ENCODE results near the gene ELL3. TPM values are rescaled to one million over a fixed set of nuclear protein-coding genes. Genes with fewer than 3 reads are reported as not detected.
"Not testable (repeated sequence)": the region's sequence is repeated elsewhere in the genome, so short reads cannot be mapped to it uniquely, and the experiment has no call there.

The ELL3 gene
- total and polyA plus RNA-seq, 12 donors, result 1.2 to 66.8 (median 4.4) TPM

GRCh38 chr15:43762824-43763223, 13.9 kb downstream of the ELL3 start:
- Histone ChIP-seq H3K36me3 (replicated peaks in 1 of 2) (peaks cover 0 to 99% of the 10 kb centered on the region in 2 donors), H3K4me3 (no peak overlapping the region), H3K4me1 (replicated peaks in 1 of 2) (peaks cover 6 to 16% of the 10 kb centered on the region in 2 donors), H3K27me3 (no peaks in the 10 kb centered on the region), H3K9me3 (replicated peaks in 1 of 3) (no peaks in the 10 kb centered on the region), H3K27ac (peak overlapping the region in 1 of 5 donors; percentile 33)
- intact Hi-C loops (cut with DNase I), result no loop called here
- WGBS, 4 donors, result 83 to 90% (median 85%) methylated on average over 6 of the region's 6 CpGs
- no peak for DNase-seq
- TF ChIP-seq CTCF (IDR thresholded peaks at IDR 0.05) (no peak), POLR2A (IDR thresholded peaks at IDR 0.05) (no peak)

GRCh38 chr15:43751885-43752284, 24.9 kb downstream of the ELL3 start:
- no peak overlapping the region for H3K4me3 ChIP-seq
- TF ChIP-seq CTCF (IDR thresholded peaks at IDR 0.05) (no peak), POLR2A (IDR thresholded peaks at IDR 0.05) (no peak)
- H3K27ac ChIP-seq, result no peak overlapping the region
- H3K36me3 ChIP-seq (replicated peaks in 1 of 2), result peaks cover 0 to 30% of the 10 kb centered on the region in 2 donors
- no peak for DNase-seq
- WGBS, 4 donors, result 67 to 80% (median 78%) methylated on average over 6 of the region's 6 CpGs
- intact Hi-C loops (cut with DNase I), result no loop called here
- H3K9me3 ChIP-seq (replicated peaks in 1 of 3), result no peaks in the 10 kb centered on the region
- H3K27me3 ChIP-seq, result no peaks in the 10 kb centered on the region
- H3K4me1 ChIP-seq (replicated peaks in 1 of 2), result peaks cover 12 to 49% of the 10 kb centered on the region in 2 donors

- H3K27ac ChIP-seq, result peak overlapping the region in 4 of 5 donors; percentile 8 to 47 (median 36)
- peak overlapping the region in 1 of 4 donors; percentile 42 for H3K4me3 ChIP-seq
Measured at GRCh38 chr15:43749690-43750345, 26.9 kb downstream of the ELL3 start.

GRCh38 chr15:43748376-43748775, 28.4 kb downstream of the ELL3 start:
- TF ChIP-seq CTCF (IDR thresholded peaks at IDR 0.05), result no peak
- TF ChIP-seq POLR2A (IDR thresholded peaks at IDR 0.05), result no peak
- Histone ChIP-seq H3K9me3 (replicated peaks in 1 of 3) (no peaks in the 10 kb centered on the region), H3K36me3 (replicated peaks in 1 of 2) (no peaks in the 10 kb centered on the region), H3K4me3 (no peak overlapping the region), H3K4me1 (replicated peaks in 1 of 2) (peaks cover 16 to 49% of the 10 kb centered on the region in 2 donors), H3K27me3 (no peaks in the 10 kb centered on the region), H3K27ac (no peak overlapping the region)
- WGBS, 4 donors, result 62 to 77% (median 70%) methylated on average over 3 of the region's 3 CpGs
- DNase-seq, result no peak
- intact Hi-C loops (cut with DNase I), result no loop called here

More at GRCh38 chr15:43749690-43750345, 26.9 kb downstream of the ELL3 start:
- peak in 3 of 7 donors; percentile 22 to 49 (median 38) for DNase-seq
- intact Hi-C loops (cut with DNase I), result no loop called here
- Histone ChIP-seq H3K36me3 (replicated peaks in 1 of 2) (peaks cover 0 to 11% of the 10 kb centered on the region in 2 donors), H3K27me3 (no peaks in the 10 kb centered on the region), H3K9me3 (replicated peaks in 1 of 3) (no peaks in the 10 kb centered on the region), H3K4me1 (replicated peaks in 1 of 2) (peaks cover 16 to 49% of the 10 kb centered on the region in 2 donors)
- TF ChIP-seq CTCF (IDR thresholded peaks at IDR 0.05) (no peak), POLR2A (IDR thresholded peaks at IDR 0.05) (no peak)
- 44 to 54% (median 46%) methylated on average over 12 of the region's 12 CpGs for WGBS, 4 donors

GRCh38 chr15:43746903-43747309, 29.9 kb downstream of the ELL3 start:
- H3K27me3 ChIP-seq; H3K36me3 ChIP-seq (replicated peaks in 1 of 2); intact Hi-C loops (cut with DNase I); H3K9me3 ChIP-seq (replicated peaks in 1 of 3): not testable (repeated sequence)
- H3K27ac ChIP-seq, result peak overlapping the region; percentile 81 to 98 (median 95)
- peak overlapping the region; percentile 64 to 98 (median 84) for H3K4me3 ChIP-seq
- peaks cover 16 to 44% of the 10 kb centered on the region in 2 donors for H3K4me1 ChIP-seq (replicated peaks in 1 of 2)
- peak in 3 of 7 donors; percentile 16 to 61 (median 21) for DNase-seq
- 0 to 2% (median 1%) methylated on average over 3 to 12 of the region's 12 CpGs for WGBS, 4 donors
